Esophagus muscularis mucosa (tissue), 4 donors: ENCODE data around the gene SUN1. TPM values are rescaled to one million over a fixed set of nuclear protein-coding genes. Genes with fewer than 3 reads are reported as not detected.

Source experiments
- DNase-seq: peaks from one replicate; pipeline ENCODE4 v3.0.0-alpha.2; 2017; ENCODE audit errors: extremely low spot score
- H3K27ac ChIP-seq, 4 donors: fragments of 200-600 bp; sonication (generic); replicated peaks in 1 of 4; 1 replicate in 3 of 4; 2 replicates in 1 of 4; pipeline ENCODE4 v1.5.1; 2016 to 2019; ENCODE audit warnings: mild to moderate bottlenecking in 1 of 4
- H3K27me3 ChIP-seq, 4 donors: fragments of 200-600 bp; sonication (generic); one replicate each; pipeline versions ENCODE4 v1.5.1 to v1.6.0; 2016 to 2019
- H3K36me3 ChIP-seq, 4 donors: fragments of 200-600 bp; sonication (generic); one replicate each; pipeline ENCODE4 v1.5.1; 2016 to 2019
- H3K4me1 ChIP-seq, 4 donors: fragments of 200-600 bp; sonication (generic); one replicate each; pipeline ENCODE4 v1.5.1; 2016 to 2019
- H3K4me3 ChIP-seq, 4 donors: fragments of 200-600 bp; sonication (generic); 1 replicate in 2 of 4; 2 replicates in 2 of 4; pipeline ENCODE4 v1.5.1; 2016 to 2019; ENCODE audit warnings: mild to moderate bottlenecking in 4 of 4, moderate library complexity in 1 of 4
- H3K9me3 ChIP-seq, 4 donors: fragments of 200-600 bp; sonication (generic); 1 replicate in 3 of 4; 2 replicates in 1 of 4; pipeline ENCODE4 v1.5.1; 2016 to 2019
- EP300 ChIP-seq: sonication (generic); formaldehyde crosslinking; IDR thresholded peaks from one replicate; pipeline ENCODE4 v1.6.1; 2017; ENCODE audit warnings: antibody characterized with exemption
- POLR2A ChIP-seq: fragments of 450-650 bp; IDR thresholded peaks from one replicate; pipeline ENCODE4 v1.6.1; 2017; ENCODE audit warnings: antibody characterized with exemption, moderate library complexity, mild to moderate bottlenecking, low read depth
- POLR2AphosphoS5 ChIP-seq, 2 donors: sonication (generic); formaldehyde crosslinking; IDR thresholded peaks; one replicate each; pipeline ENCODE4 v1.6.1; 2017; ENCODE audit warnings: antibody characterized with exemption in 2 of 2
- WGBS: methylation state at CpG from one replicate; pipeline ENCODE4 v1.1.5; 2018; 5-methylcytosine and 5-hydroxymethylcytosine counted together
- intact Hi-C: fragments of 100-400 bp; cut with DNase I; formaldehyde crosslinking; loops from one replicate; pipeline ENCODE4 v1.15.1; 2023
- total RNA-seq, 4 donors: library from RNA; depleted of rRNA; stranded (reverse); fragments of >200 nt; gene quantifications; one replicate each; pipeline versions ENCODE4 v1.1.0 to v1.2.1, GENCODE V29; 2016
- TF ChIP-seq, protein P1 (sequence below), 3 experiments: fragments of 200-600 bp in 2 of 3; fragments of 450-650 bp in 1 of 3; sonication (generic) in 2 of 3; IDR thresholded peaks; one replicate each; pipeline ENCODE4 v1.5.1; 2017 to 2019; ENCODE audit warnings: antibody characterized with exemption in 3 of 3, mild to moderate bottlenecking in 2 of 3, moderate library complexity in 1 of 3

SUN1 gene
- total RNA-seq, 4 donors from 2014 or later, result 132 to 149 (median 147) TPM

DNA sequence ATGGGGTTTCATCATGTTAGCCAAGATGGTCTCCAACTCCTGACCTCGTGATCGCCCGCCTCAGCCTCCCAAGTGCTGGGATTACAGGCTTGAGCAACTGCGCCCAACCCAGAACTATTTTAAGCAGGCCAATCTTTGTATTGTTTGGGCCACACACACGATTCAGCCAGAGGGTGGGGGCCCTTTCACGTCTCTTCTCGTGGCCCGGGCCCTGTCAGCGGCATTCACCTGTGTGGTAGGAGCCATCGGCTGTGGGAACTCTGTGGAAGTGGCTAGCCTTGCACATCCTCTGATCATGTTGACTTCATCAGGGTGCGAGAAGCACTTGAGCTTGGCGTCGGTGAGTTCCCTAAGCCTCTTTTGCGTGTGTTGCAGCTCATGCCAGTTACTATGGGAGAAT is 16.9 kb downstream of the SUN1 start:
- no peak overlapping the region for H3K27ac ChIP-seq

DNA sequence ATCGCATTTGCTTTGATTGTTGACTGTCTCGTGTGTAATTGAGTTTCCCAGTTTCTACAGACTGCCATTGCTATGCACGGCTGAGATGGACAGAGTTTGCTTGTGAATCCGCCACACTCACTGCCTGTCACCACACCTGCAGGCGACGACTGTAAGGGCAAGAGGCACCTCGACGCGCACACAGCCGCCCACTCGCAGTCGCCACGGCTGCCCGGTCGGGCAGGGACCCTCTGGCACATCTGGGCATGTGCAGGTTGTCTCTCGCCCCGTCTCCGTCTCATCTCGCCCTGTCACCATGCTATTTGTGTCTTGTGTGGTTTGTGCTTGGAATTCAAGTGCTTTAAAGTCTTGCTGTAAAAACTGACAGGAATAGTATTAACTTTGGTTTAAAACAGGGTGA is 17.5 kb downstream of the SUN1 start:
- Histone ChIP-seq H3K27me3 (no peaks in the 10 kb centered on the region), H3K9me3 (no peaks in the 10 kb centered on the region), H3K36me3 (peaks cover 36 to 80% (median 73%) of the 10 kb centered on the region in 4 donors), H3K4me3 (no peak overlapping the region), H3K27ac (no peak overlapping the region), H3K4me1 (peaks cover 0 to 15% (median 8%) of the 10 kb centered on the region in 4 donors)
- intact Hi-C loops, result no loop called here
- TF ChIP-seq POLR2AphosphoS5 (IDR thresholded peaks at IDR 0.05) (no peak), EP300 (no peak), POLR2A (no peak)
- TF ChIP-seq, protein P1, sequence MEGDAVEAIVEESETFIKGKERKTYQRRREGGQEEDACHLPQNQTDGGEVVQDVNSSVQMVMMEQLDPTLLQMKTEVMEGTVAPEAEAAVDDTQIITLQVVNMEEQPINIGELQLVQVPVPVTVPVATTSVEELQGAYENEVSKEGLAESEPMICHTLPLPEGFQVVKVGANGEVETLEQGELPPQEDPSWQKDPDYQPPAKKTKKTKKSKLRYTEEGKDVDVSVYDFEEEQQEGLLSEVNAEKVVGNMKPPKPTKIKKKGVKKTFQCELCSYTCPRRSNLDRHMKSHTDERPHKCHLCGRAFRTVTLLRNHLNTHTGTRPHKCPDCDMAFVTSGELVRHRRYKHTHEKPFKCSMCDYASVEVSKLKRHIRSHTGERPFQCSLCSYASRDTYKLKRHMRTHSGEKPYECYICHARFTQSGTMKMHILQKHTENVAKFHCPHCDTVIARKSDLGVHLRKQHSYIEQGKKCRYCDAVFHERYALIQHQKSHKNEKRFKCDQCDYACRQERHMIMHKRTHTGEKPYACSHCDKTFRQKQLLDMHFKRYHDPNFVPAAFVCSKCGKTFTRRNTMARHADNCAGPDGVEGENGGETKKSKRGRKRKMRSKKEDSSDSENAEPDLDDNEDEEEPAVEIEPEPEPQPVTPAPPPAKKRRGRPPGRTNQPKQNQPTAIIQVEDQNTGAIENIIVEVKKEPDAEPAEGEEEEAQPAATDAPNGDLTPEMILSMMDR (IDR thresholded peaks at IDR 0.05), result no peak
- WGBS, result 91% methylated on average over 18 of the region's 19 CpGs
- DNase-seq, result no peak

More for the DNA sequence above, 16.9 kb downstream of the SUN1 start:
- peaks cover 0 to 18% (median 13%) of the 10 kb centered on the region in 4 donors for H3K4me1 ChIP-seq
- no peak for DNase-seq
- 95% methylated on average over 10 of the region's 14 CpGs for WGBS
- H3K27me3 ChIP-seq, result no peaks in the 10 kb centered on the region
- intact Hi-C loops, result no loop called here
- H3K36me3 ChIP-seq, result peaks cover 36 to 80% (median 73%) of the 10 kb centered on the region in 4 donors
- no peak overlapping the region for H3K4me3 ChIP-seq
- no peaks in the 10 kb centered on the region for H3K9me3 ChIP-seq
- TF ChIP-seq, protein P1 (IDR thresholded peaks at IDR 0.05), result no peak
- no peak for TF ChIP-seq POLR2A
- TF ChIP-seq POLR2AphosphoS5 (IDR thresholded peaks at IDR 0.05), result no peak
- TF ChIP-seq EP300, result no peak

DNA sequence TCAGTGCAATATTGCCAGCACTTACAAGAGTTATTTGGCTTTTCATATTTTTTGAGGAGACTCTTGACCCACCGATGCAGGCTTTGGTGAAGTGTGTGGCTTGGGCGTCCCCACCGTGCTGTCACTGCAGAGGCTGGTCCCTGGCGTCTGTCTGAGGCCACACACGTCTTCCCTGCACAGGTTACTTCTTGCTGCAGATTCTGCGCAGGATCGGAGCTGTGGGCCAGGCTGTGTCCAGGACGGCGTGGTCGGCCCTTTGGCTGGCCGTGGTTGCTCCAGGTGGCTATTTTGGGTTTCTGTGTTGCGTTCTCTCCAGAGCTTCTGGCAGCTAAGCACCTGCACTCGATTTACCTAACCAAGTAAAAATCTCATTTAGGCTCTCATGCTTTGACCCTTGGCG is 18.9 kb downstream of the SUN1 start:
- 91% methylated on average over 14 of the region's 14 CpGs for WGBS

DNA sequence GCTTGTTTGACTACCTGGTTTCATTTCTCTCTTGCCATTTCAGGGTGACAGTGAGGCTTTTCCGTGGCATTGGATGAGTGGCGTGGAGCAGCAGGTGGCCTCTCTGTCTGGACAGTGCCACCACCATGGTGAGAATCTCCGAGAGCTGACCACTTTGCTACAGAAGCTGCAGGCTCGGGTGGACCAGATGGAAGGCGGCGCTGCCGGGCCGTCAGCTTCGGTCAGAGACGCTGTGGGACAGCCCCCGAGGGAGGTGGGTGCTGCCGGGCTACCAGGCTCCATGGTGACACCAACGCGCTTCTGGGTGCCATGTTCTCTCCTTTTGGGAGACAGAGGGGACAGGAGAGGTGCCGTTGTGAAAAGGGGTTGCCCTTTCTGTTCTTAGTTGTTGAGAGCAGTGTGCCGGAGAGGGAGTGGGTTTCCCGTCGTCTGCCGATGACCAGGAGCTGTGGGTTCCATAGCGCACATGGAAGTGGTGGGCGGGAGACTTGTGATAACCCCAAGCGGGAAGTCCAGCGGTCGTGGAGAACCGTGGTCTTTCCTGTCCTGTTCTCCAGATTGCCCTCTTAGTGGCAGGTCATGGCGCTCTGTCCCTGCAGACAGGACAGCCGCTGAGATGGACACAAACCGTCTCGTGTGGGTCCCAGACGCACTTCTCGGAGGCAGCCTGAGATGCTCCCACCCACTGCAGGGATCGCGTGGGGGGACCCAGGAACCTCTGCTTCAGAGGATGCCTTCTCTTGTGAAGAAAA is 21.3 kb downstream of the SUN1 start:
- Histone ChIP-seq H3K9me3 (no peaks in the 10 kb centered on the region), H3K4me1 (peaks cover 0 to 8% (median 5%) of the 10 kb centered on the region in 4 donors), H3K36me3 (peaks cover 64 to 98% (median 94%) of the 10 kb centered on the region in 4 donors), H3K27me3 (no peaks in the 10 kb centered on the region), H3K27ac (no peak overlapping the region), H3K4me3 (no peak overlapping the region)
- intact Hi-C loops, result no loop called here
- DNase-seq, result no peak
- TF ChIP-seq, protein P1 (IDR thresholded peaks at IDR 0.05), result no peak
- no peak for TF ChIP-seq EP300
- no peak for TF ChIP-seq POLR2A
- WGBS, result 90% methylated on average over 27 of the region's 33 CpGs

More for the DNA sequence above, 18.9 kb downstream of the SUN1 start:
- no peak for DNase-seq
- peaks cover 47 to 82% (median 78%) of the 10 kb centered on the region in 4 donors for H3K36me3 ChIP-seq
- H3K27me3 ChIP-seq, result no peaks in the 10 kb centered on the region
- TF ChIP-seq EP300, result no peak
- TF ChIP-seq, protein P1 (IDR thresholded peaks at IDR 0.05), result no peak
- no peak for TF ChIP-seq POLR2AphosphoS5 (IDR thresholded peaks at IDR 0.05)
- no peak for TF ChIP-seq POLR2A
- H3K4me3 ChIP-seq, result no peak overlapping the region
- peaks cover 0 to 8% (median 2%) of the 10 kb centered on the region in 4 donors for H3K4me1 ChIP-seq
- H3K27ac ChIP-seq, result no peak overlapping the region
- H3K9me3 ChIP-seq, result no peaks in the 10 kb centered on the region
- intact Hi-C loops, result no loop called here
